GM20000 (cell line): Measurements from ENCODE around the gene LRRC36.
"Not testable (repeated sequence)": the region's sequence is repeated elsewhere in the genome, so short reads cannot be mapped to it uniquely, and the experiment has no call there.

Experiments used
- DNase-seq: peaks from one replicate; pipeline ENCODE4 v3.0.0; 2012; ENCODE audit warnings: low spot score
- CTCF ChIP-seq: IDR thresholded peaks from 2 replicates; pipeline ENCODE4 v1.5.1; 2012; ENCODE audit warnings: mild to moderate bottlenecking, control low read depth; ENCODE audit errors: extremely low read depth, missing control alignments

Gene LRRC36

DNA sequence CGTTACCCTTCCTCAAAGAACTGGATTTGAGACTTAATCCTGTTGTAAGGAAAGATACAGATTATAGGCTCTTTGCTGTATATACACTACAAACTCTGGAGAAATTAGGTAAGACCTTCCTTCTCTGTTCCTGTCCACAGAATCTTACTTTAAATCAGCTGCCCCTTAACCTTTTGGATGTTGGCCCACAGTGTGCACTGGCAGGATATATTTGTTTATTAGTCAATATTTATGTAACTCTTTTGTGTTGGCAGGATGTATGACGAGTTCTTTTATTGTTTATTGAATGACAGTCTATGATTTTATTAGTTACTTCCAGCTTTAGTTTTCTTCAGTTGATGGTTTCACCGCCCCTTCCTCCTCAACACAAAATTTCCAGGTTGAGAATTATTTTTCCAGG lies 19.7 kb downstream of the LRRC36 start:
- TF ChIP-seq CTCF, result no peak
- DNase-seq, result no peak

- no peak for DNase-seq
- no peak for TF ChIP-seq CTCF
Observed at GRCh38 chr16:67349172-67349571, 22.6 kb downstream of the LRRC36 start.

DNA sequence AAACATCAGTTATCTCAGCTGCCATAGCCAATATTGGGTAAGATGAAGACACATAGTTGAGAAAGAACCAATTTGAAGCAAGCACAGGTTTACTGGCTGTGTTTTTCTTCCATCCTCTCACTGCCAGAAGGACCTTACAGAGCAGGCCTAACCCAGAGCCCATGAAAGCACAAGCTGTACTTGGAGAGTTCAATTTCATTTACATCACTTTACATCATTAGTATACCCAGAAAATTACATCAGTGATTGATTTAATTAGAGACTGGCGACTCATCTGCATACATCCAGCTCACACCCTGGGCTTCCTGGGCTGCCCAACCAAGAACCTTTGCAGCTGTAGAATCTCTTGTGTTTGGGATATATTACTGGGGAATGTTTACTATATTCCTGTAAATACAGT lies 23.7 kb downstream of the LRRC36 start:
- no peak for DNase-seq
- no peak for TF ChIP-seq CTCF

DNA sequence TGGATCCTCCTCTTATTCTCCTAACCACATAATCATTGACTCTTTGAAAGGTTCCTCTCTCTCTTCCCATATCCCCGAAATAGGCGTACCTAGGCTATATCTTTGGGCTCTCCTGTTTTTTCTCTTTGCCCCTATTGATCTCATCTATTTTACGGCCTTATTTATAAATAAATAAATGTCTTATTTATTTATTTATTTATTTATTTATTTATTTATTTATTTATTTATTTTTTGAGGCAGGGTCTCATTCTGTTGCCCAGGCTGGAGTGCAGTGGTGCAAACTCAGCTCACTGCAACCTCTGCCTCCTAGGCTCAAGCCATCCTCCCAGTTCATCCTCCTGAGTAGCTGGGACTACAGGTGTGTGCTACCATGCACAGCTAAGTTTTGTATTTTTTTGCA lies 25.8 kb downstream of the LRRC36 start:
- DNase-seq, result not testable (repeated sequence)

DNA sequence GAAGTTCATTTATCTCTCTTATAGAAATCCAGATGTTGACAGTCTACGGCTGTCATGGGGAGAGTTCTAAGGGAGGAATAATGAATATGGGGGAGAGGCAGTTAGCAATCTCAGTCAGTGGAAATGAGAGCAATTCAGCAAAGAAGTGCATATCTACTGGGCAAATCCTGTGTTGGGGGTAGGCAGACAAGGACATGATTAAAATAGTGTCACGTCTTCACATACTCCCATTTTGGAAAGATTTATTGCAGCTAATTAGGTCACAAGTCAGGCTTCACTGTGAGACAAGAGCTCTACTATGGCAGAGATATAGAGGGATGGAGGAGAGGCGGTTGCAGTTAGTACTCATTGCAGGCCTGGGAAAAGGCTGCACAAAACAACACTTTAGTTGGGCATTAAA lies 29.8 kb downstream of the LRRC36 start:
- no peak for DNase-seq
- no peak for TF ChIP-seq CTCF

DNA sequence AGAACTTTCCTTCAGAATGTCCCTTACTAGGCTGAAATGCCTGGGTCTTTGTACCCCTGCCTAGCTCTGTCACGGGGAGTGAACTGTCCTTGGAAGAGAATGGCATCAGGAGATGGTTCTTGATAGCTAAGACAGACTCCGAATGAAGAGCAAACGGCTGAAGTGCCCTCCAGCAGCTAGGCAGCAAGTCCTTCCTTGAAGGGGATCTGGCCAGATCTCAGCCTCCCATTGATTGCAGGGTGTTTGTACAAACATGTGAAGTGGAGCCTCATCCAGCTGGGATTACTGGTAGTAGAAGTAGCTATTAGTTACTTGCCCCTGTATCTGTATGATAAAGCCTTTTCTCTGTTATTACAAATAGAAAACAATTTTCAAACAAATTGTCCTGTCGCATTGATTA lies 30.9 kb downstream of the LRRC36 start:
- DNase-seq, result no peak
- TF ChIP-seq CTCF, result no peak

DNA sequence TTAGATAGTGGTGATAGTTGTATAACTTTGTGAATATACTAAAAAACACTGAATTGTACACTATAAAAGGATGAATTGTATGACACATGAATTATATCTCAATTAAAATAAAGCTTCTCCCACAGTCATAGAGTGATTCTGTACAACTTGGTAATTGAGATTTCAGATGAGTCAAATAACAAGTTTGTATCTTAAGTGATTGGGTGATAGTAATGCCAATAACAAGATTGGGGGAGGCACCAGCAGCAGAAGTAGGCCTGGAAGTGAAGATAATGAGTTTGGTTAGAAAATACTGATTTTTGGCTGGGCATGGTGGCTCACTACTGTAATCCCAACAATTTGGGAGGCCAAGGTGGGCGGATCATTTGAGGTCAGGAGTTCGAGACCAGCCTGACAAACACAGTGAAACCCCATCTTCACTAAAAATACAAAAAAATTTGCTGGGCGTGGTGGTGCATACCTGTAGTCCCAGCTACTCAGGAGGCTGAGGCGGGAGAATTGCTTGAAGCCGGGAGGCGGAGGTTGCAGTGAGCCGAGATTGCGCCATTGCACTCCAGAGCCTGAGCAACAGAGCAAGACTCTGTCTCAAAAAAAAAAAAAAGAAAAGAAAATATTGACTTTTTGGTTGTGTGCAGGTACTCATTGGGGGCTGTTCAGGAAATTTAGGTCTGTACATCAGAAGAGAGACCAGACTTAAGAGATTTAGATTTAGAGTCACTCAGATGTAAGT lies 33.1 kb downstream of the LRRC36 start:
- not testable (repeated sequence) for DNase-seq

DNA sequence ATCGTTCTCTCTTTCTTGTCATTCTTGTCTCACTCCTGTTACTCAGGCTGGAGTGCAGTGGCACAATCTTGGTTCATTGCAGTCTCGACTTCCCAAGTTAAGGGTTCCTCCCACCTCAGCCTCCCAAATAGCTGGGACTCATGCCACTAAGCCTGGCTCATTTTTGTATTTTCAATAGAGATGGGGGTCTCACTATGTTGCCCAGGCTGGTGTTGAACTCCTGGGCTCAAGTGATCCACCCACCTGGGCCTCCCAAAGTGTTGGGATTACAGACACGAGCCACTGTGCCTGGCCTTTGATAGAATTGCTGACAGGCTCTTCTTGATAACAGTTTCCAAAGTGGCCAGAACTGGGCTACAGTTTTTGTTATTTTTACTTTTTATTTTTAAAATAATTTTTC lies 34.4 kb downstream of the LRRC36 start:
- no peak for TF ChIP-seq CTCF
- no peak for DNase-seq
